Activated CD8-positive, alpha-beta memory T cell treated with anti-CD3 and anti-CD28 coated beads, Interleukin-2, amount 50 U/mL, for 1 hour (primary cell): ENCODE results near the gene NDST4.
"Not testable (repeated sequence)": the region's sequence is repeated elsewhere in the genome, so short reads cannot be mapped to it uniquely, and the experiment has no call there.

Experiments used
- DNase-seq: peaks from one replicate; pipeline ENCODE4 v3.0.0-alpha.2; 2020; ENCODE audit errors: extremely low read depth

NDST4 gene

GRCh38 chr4:115054836-115055235 lies 58.6 kb downstream of the NDST4 start:
- DNase-seq = no peak

DNA sequence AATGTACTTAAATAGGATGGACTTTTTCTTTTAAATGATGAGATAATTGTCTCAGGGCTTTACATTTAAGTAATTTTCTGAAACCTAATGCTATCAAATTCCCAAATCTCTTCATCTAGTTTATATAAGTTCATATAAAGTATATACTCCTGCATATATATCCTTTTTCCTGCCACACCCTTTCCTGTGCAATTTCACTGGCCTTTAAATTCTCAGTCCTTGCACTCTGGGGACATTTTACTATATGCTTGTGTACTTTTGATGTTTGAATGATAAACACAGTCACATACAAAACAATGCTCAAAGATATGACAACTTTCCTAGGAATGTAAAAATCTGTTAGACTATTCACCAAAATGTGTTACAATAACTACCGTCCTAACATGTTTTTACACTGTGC lies 60.1 kb downstream of the NDST4 start:
- no peak for DNase-seq

DNA sequence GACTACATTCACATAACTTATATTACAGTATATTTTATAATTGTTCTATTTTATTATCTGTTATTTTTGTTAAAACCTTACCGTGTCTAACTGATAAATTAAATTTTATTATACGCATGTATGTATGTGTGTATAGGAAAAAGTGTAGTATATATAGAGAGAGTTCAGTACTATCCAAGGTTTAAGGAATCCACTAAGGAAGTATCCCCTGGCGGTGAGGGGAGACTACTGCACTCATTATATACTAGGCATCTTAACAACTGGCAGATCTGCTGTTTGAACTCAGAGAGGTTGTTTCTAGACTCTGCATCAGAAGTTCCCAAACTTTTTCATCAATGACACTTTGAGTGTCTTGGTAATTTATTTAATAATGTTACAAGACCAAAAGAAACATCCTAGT lies 70.9 kb downstream of the NDST4 start:
- DNase-seq = no peak

- DNase-seq = no peak
These were observed 83.1 kb downstream of the NDST4 start for GRCh38 chr4:115030281-115030680.

- DNase-seq = no peak
These were observed 84.6 kb downstream of the NDST4 start for GRCh38 chr4:115028682-115029410.

- DNase-seq = no peak
These were observed 113.5 kb downstream of the NDST4 start for GRCh38 chr4:114999880-115000279.

DNA sequence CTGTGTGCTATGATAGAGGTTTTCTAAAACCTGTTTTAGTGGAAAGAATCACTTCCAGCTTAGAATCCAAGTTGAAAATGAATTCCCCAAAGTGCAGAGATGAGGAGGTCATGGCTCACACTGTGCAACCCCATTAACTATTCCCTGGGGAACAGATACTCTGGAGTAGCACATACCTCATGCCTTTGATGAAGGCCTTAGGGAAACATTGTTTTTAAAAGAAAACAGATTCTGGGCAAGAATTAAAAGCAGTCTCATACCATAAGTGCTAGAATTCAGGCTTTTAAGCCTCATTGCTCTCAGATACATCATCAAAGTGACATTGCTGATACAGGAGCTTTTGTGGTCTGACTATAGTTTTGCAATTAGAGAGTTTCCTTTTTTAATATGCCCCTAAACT lies 115.1 kb downstream of the NDST4 start:
- no peak for DNase-seq

GRCh38 chr4:114997576-114998247 lies 115.7 kb downstream of the NDST4 start:
- no peak for DNase-seq

DNA sequence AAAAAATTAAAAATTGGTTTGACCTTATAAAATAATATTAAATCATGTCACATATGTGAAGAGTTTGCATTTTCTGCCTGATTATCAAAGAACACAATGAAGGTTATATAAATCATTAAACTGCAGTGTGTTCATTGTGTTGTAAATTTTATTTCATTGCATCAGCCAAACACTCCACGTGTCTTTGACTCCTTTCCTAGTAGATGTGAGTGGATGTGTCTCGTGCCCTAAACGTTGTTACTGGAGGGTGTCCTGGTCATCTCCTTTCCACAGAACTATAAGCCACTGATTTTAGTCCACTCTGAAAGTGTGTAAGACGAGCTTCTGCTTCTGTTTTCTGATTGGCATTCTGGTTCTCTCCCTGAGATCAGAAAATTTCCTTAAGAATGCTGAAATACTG lies 127.3 kb downstream of the NDST4 start:
- DNase-seq = no peak

- no peak for DNase-seq
These were observed 132.3 kb downstream of the NDST4 start for GRCh38 chr4:114980932-114981708.

DNA sequence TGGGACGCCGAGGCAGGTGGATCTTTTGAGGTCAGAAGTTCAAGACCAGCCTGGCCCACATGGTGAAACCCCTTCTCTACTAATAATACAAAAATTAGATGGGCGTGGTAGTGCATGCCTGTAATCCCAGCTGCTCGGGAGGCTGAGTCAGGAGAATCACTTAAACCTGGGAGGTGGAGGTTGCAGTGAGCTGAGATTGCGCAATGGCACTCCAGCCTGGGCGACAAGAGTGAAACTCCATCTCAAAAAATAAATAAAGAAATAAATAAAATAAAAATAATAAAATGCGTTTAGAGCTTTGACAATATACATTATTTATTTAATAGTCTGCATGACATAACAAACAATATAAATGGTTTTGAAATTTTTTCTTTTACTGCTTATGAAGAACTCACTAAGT lies 133.0 kb downstream of the NDST4 start:
- DNase-seq = not testable (repeated sequence)

DNA sequence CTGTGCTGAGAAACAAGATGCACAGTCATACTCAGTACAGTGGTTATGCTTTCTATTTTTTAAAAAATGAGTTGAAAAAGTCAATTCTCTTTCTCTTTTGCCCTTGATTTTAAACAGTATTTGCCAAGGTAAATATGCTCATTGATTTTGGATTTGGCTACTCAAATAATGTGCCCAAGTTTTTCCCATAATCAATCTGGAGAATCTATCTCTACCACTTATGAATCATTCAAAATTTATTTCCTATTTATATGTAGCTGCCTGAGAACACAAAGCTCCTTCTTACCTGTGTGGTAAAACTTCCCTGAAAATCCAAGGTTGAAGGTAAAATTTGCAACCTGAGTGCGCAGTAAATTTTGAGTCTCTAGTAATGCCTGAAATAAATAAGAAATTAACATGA lies 136.5 kb downstream of the NDST4 start:
- no peak for DNase-seq

DNA sequence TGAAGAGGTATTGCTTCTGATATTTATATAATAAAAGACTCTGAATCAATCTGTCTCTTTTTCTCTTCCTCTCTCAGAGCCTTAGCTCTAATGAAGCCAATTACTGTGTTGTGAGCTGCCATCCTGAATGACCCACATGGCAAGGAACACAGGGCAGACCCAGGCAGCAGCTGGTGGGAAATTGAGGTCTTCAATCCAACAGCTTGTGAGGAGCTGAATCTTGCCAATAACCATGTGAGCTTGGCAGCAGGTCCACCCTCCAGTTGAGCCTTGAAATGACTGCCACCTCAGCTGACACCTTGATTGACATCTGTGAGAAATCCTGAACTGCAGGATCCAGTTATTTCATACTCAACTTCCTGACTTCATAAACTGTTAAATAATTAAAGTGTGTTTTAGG lies 149.4 kb downstream of the NDST4 start:
- DNase-seq = no peak

- no peak for DNase-seq
These were observed 167.8 kb downstream of the NDST4 start for GRCh38 chr4:114945616-114946015.

DNA sequence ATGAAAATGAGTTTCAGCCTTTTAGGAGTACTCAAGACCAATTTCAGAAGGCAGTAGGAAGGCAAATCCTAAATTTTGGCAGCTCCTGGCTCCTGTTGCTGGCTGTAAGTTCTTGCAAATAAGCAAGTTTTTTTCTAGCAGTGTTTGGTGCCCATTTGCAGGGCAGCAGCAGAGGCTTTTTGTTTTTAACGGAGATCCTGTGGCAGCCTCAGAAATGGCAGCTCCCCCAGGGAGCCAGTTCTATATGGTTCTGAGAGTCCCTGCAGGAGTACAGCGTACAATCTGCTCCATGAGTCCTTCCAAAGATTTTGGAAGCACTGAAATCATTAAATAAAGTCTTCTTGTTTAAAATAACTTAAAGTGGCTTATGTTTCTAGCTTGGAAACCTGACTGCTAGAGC lies 171.9 kb downstream of the NDST4 start:
- no peak for DNase-seq

GRCh38 chr4:114927881-114928280 lies 185.5 kb downstream of the NDST4 start:
- no peak for DNase-seq

- DNase-seq = no peak
These were observed 186.8 kb downstream of the NDST4 start for GRCh38 chr4:114926583-114926982.

DNA sequence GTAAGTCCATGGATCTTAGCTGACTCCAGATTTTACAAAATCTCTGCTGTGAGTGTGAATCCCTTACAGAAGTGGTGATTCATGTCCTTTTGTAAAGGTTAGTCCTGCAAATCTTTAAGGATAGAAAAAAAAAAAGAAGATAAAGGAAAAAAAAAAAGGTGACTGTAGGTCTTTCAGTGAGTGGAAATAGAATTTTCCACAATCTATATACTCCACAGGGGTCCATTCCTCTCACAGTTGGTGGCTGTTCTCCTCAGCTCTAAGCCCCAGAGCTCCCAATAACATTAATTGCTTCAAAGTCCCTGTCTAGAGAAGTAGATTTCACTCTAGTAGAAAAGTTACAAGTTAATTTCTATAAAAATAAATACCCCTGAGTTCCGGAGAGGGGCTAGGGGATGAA lies 189.1 kb downstream of the NDST4 start:
- no peak for DNase-seq

DNA sequence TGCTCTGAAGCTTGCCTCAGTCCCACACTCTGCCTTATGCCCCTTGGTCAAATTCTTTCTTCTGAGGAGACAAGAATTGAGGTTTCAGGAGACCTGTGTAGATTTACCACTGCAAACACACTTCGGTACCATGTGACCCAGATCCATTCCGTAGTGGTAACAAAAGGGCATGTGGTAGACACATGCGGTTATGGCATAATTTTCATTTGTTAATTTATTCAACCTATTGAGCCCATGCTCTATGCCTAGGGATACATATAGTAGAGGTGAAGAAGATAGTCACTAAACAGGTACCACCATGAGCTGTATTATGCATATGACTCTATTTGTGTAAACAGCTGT lies 190.9 kb downstream of the NDST4 start:
- DNase-seq = no peak

GRCh38 chr4:114921790-114922591 lies 191.4 kb downstream of the NDST4 start:
- DNase-seq = no peak

- DNase-seq = no peak
These were observed 192.2 kb downstream of the NDST4 start for GRCh38 chr4:114921191-114921590.

DNA sequence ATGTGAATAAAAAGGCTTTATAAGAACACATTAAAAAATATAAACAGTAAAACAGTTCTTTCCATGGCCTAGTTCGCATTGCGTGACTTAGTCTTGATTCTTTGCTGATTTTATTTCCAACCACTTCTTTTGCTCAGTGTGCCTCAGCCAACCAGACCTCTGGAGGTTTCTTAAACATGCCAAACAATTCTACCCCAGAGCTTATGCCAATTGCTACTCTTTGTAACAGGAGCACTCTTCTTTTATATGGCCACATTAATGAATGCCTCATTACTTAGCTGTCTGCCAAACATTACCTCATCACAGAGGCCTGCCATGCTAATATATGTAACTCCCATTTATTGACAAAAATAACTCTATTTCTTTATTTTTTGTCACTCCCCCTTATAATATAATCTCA lies 202.3 kb downstream of the NDST4 start:
- no peak for DNase-seq
